ACC112 (cell line): ENCODE results near the gene NSFL1C.

Experiments
- H2AFZ ChIP-seq: fragments of 200-600 bp; sonication (generic); one replicate; pipeline ENCODE4 v1.6.0; 2017; ENCODE audit warnings: antibody characterized with exemption, low read length; ENCODE audit not compliant: unreplicated experiment
- H3K27ac ChIP-seq: fragments of 200-600 bp; sonication (generic); 2 replicates; pipeline ENCODE4 v1.5.1; 2014; ENCODE audit warnings: low read depth, mild to moderate bottlenecking, antibody characterized with exemption, low read length, moderate library complexity
- H3K27me3 ChIP-seq: fragments of 200-600 bp; sonication (generic); 2 replicates; pipeline ENCODE4 v1.6.1; 2014; ENCODE audit warnings: mild to moderate bottlenecking, antibody characterized with exemption, low read length, moderate library complexity, mixed read lengths; ENCODE audit not compliant: insufficient read depth
- H3K36me3 ChIP-seq: fragments of 200-600 bp; sonication (generic); 2 replicates; pipeline ENCODE4 v1.6.1; 2016; ENCODE audit warnings: mild to moderate bottlenecking, antibody characterized with exemption, low read length, moderate library complexity, mixed read lengths; ENCODE audit not compliant: insufficient read depth
- H3K4me1 ChIP-seq: fragments of 200-600 bp; sonication (generic); one replicate; pipeline ENCODE4 v1.6.1; 2016; ENCODE audit warnings: low read length, mixed read lengths; ENCODE audit not compliant: insufficient read depth, unreplicated experiment, control insufficient read depth
- H3K4me3 ChIP-seq: fragments of 200-600 bp; sonication (generic); 2 replicates; pipeline ENCODE4 v1.5.1; 2014; ENCODE audit warnings: mild to moderate bottlenecking, low read depth, low read length
- H3K79me2 ChIP-seq: fragments of 200-600 bp; sonication (generic); one replicate; pipeline ENCODE4 v1.6.0; 2016; ENCODE audit warnings: low read length; ENCODE audit not compliant: control insufficient read depth, unreplicated experiment, insufficient read depth

NSFL1C gene

DNA sequence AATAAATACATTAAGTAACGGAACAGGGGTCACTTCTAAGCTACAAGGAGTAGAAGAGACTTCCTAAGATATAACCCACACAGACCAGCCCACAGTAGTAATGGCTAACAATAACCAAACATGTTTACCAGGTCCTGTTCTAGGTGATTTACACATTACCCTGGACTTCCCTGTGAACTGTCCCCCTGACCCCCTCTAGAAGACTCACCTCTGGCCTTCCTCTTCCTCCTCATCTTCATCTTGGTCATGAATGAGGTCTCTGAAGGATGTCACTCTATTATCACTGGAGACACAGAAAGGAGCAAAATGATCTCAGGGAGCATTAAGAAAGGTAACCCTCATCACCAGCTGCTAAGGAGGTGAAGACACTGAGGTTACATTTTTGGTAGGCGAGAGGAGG is 8.7 kb downstream of the NSFL1C start:
- H3K4me3 ChIP-seq = no peak overlapping the region
- H3K79me2 ChIP-seq = peaks cover 28% of the 10 kb centered on the region
- peaks cover 66% of the 10 kb centered on the region for H3K36me3 ChIP-seq
- H3K27ac ChIP-seq = no peak overlapping the region
- no peaks in the 10 kb centered on the region for H3K4me1 ChIP-seq
- H2AFZ ChIP-seq = no peak overlapping the region
- H3K27me3 ChIP-seq = no peaks in the 10 kb centered on the region

DNA sequence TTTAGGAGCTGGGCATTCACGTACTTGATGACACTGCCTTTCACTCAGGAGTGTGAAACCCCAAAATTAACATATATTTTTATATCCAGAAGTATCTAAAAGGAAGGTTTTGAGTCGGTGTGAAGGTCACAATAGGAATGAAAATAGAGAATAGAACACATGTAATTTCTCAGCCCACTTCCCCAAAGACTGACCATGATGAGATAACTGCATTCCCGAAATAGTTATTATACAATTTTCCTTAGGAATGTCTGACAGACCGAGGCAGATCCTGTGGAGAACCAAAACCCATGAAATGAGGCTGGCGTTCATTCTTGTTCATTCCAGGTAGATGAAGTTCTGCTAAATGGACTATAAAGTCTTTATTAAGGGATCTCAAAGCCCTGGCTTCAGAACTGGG is 10.3 kb downstream of the NSFL1C start:
- H3K4me3 ChIP-seq = no peak overlapping the region
- peaks cover 16% of the 10 kb centered on the region for H3K79me2 ChIP-seq
- no peaks in the 10 kb centered on the region for H3K4me1 ChIP-seq
- no peak overlapping the region for H2AFZ ChIP-seq
- H3K36me3 ChIP-seq = peaks cover 80% of the 10 kb centered on the region
- H3K27ac ChIP-seq = no peak overlapping the region
- no peaks in the 10 kb centered on the region for H3K27me3 ChIP-seq

DNA sequence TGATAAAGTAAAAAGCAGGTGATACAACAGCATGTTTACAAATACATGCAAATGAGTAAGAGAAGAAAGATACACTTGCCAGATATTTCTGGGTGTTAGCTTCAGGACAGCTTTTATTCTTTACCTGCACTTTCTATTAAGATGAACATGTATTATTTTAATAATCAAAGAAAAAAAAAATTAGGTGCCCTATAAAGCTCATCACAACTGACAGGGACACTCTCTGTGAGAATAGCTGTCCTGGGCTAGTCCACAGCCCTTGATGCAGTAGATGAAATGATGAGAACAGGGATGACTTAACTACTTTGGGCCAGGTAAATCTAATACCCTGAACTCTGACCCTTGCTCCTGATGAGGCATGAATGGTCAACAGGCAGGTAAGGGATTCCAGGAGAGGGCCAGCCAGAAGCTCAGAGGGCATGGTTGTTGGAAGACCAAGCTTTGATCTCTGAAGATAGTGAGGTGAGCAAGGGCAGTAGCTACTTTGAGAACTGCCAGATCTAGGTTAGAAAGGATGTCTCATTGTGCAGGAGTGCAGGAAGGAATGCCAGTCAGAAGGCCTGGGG is 15.6 kb downstream of the NSFL1C start:
- peaks cover 73% of the 10 kb centered on the region for H3K36me3 ChIP-seq

DNA sequence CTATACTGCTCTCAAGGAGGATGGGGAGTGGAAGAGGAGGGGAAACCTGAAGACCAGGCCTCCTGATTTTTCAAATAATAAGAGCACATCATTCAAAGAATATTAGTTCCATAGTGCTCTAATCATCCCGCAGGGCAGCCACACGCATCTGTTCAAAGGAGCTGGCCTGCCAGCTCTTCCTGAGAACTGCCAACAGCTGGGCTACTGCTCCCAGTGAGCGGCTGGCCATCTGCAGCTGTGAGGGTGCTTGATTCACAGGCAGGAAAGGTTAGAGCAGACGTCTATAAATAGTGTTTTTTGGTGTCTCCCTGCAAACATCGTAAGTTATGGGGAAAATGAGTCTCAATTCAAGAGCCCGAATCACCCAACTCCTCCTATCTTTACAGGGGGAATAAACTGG is 17.3 kb downstream of the NSFL1C start:
- no peak overlapping the region for H3K27ac ChIP-seq
- H3K4me1 ChIP-seq = no peaks in the 10 kb centered on the region
- no peaks in the 10 kb centered on the region for H3K79me2 ChIP-seq
- peaks cover 73% of the 10 kb centered on the region for H3K36me3 ChIP-seq
- no peak overlapping the region for H3K4me3 ChIP-seq
- no peaks in the 10 kb centered on the region for H3K27me3 ChIP-seq
- no peak overlapping the region for H2AFZ ChIP-seq

More for the DNA sequence above, 15.6 kb downstream of the NSFL1C start:
- H3K4me3 ChIP-seq = no peak overlapping the region
- no peak overlapping the region for H2AFZ ChIP-seq
- no peaks in the 10 kb centered on the region for H3K79me2 ChIP-seq
- H3K27ac ChIP-seq = no peak overlapping the region
- H3K27me3 ChIP-seq = no peaks in the 10 kb centered on the region
- H3K4me1 ChIP-seq = no peaks in the 10 kb centered on the region

- Histone ChIP-seq H3K4me1 (no peaks in the 10 kb centered on the region), H3K79me2 (no peaks in the 10 kb centered on the region), H2AFZ (no peak overlapping the region), H3K27me3 (no peaks in the 10 kb centered on the region), H3K27ac (no peak overlapping the region), H3K4me3 (no peak overlapping the region), H3K36me3 (peaks cover 73% of the 10 kb centered on the region)
Observed at GRCh38 chr20:1448081-1448620, 18.5 kb downstream of the NSFL1C start.

GRCh38 chr20:1446536-1446935 is 20.1 kb downstream of the NSFL1C start:
- no peak overlapping the region for H2AFZ ChIP-seq
- no peaks in the 10 kb centered on the region for H3K4me1 ChIP-seq
- no peak overlapping the region for H3K27ac ChIP-seq
- H3K79me2 ChIP-seq = no peaks in the 10 kb centered on the region
- H3K27me3 ChIP-seq = no peaks in the 10 kb centered on the region
- no peak overlapping the region for H3K4me3 ChIP-seq
- H3K36me3 ChIP-seq = peaks cover 62% of the 10 kb centered on the region

GRCh38 chr20:1443085-1443484 is 23.6 kb downstream of the NSFL1C start:
- Histone ChIP-seq H3K4me1 (no peaks in the 10 kb centered on the region), H3K27me3 (no peaks in the 10 kb centered on the region), H3K27ac (no peak overlapping the region), H2AFZ (no peak overlapping the region), H3K36me3 (peaks cover 33% of the 10 kb centered on the region), H3K79me2 (no peaks in the 10 kb centered on the region), H3K4me3 (no peak overlapping the region)

DNA sequence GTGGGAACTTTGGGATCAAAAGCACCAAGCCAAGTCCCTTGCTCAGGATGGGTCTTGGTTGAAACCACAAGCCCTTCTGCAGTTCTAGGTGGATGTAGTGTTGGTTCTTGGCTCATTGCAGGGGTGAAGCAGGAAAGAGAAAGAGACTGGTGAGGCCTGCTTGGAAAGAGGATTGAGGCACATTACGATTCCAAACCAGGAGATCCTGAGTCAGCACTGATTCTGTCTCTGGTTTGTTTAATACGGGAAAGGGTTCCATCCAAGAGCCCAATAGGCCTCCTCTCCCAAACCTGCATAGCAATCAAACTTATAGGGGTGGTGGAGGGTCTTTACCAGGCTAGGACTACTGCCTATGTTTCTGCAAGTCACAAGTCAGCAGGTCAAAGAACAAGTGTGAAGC is 24.3 kb downstream of the NSFL1C start:
- no peak overlapping the region for H3K27ac ChIP-seq
- no peak overlapping the region for H3K4me3 ChIP-seq
- no peaks in the 10 kb centered on the region for H3K27me3 ChIP-seq
- H2AFZ ChIP-seq = no peak overlapping the region
- no peaks in the 10 kb centered on the region for H3K4me1 ChIP-seq
- H3K36me3 ChIP-seq = peaks cover 33% of the 10 kb centered on the region
- no peaks in the 10 kb centered on the region for H3K79me2 ChIP-seq

- Histone ChIP-seq H3K27ac (no peak overlapping the region), H3K79me2 (no peaks in the 10 kb centered on the region), H2AFZ (no peak overlapping the region), H3K36me3 (peaks cover 33% of the 10 kb centered on the region), H3K27me3 (no peaks in the 10 kb centered on the region), H3K4me3 (no peak overlapping the region), H3K4me1 (no peaks in the 10 kb centered on the region)
Observed at GRCh38 chr20:1441133-1441532, 25.5 kb downstream of the NSFL1C start.

DNA sequence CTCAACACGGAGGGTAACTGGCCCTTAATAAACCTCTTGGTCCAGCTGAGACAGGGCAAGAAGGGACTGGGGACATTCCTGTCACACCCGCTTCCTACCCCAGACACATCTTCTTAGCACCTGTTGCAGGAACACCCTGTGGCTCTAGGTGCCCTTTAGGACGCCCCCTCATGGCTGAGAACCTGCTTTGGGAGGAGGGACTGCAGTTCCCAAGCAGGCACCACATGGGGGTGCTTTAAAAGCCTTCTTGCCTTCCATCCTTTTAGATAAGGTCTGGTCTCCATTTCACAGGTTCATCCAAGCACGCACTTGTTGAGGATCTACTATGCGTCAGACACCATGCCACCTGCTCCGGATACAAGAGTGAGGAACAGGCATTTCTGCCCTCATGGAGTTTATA is 26.6 kb downstream of the NSFL1C start:
- H3K4me3 ChIP-seq = no peak overlapping the region

GRCh38 chr20:1438361-1438760 is 28.3 kb downstream of the NSFL1C start:
- Histone ChIP-seq H3K4me3 (no peak overlapping the region), H3K4me1 (peaks cover 15% of the 10 kb centered on the region), H3K79me2 (no peaks in the 10 kb centered on the region), H3K27me3 (no peaks in the 10 kb centered on the region), H3K36me3 (0 out of 2 replicates have a peak, but pooled peaks cover 6% of the 10 kb centered on the region), H3K27ac (no peak overlapping the region), H2AFZ (no peak overlapping the region)

More for the DNA sequence above, 26.6 kb downstream of the NSFL1C start:
- Histone ChIP-seq H3K79me2 (no peaks in the 10 kb centered on the region), H3K4me1 (peaks cover 8% of the 10 kb centered on the region), H3K27ac (no peak overlapping the region), H2AFZ (no peak overlapping the region), H3K27me3 (no peaks in the 10 kb centered on the region), H3K36me3 (peaks cover 22% of the 10 kb centered on the region)
